ENCODE measurements around the gene SLCO2B1.

Gene SLCO2B1

GRCh38 chr11:75223954-75224643 is 73.2 kb downstream of the SLCO2B1 start:
- no peak for DNase-seq (ENCODE audit: low read depth)

- DNase-seq (ENCODE audit: low read depth) = no peak
These were observed 74.9 kb downstream of the SLCO2B1 start for GRCh38 chr11:75225794-75226193.

GRCh38 chr11:75229466-75229865 is 78.6 kb downstream of the SLCO2B1 start:
- no peak for DNase-seq (ENCODE audit: low read depth)

- no peak for DNase-seq (ENCODE audit: low read depth)
These were observed 79.7 kb downstream of the SLCO2B1 start for GRCh38 chr11:75230621-75231020.

- peak; percentile 18 for DNase-seq (ENCODE audit: low read depth)
These were observed 82.9 kb downstream of the SLCO2B1 start for GRCh38 chr11:75233754-75234172.

- no peak for DNase-seq (ENCODE audit: low read depth)
These were observed 85.2 kb downstream of the SLCO2B1 start for GRCh38 chr11:75236062-75236461.

- DNase-seq (ENCODE audit: low read depth) = no peak
These were observed 86.1 kb downstream of the SLCO2B1 start for GRCh38 chr11:75237050-75237449.

- DNase-seq (ENCODE audit: low read depth) = no peak
These were observed 87.9 kb downstream of the SLCO2B1 start for GRCh38 chr11:75238595-75239440.

- DNase-seq (ENCODE audit: low read depth) = no peak
These were observed 88.8 kb downstream of the SLCO2B1 start for GRCh38 chr11:75239531-75240290.

GRCh38 chr11:75240311-75241035 is 89.6 kb downstream of the SLCO2B1 start, which contains the start of gene TPBGL:
Gene TPBGL, plus strand, starts transcription at chr11:75240774. Its CDS starts 276 bp downstream, at chr11:75241050.
- DNase-seq (ENCODE audit: low read depth) = no peak

- DNase-seq (ENCODE audit: low read depth) = no peak
These were observed 90.4 kb downstream of the SLCO2B1 start for GRCh38 chr11:75241036-75241905.

GRCh38 chr11:75241906-75242644 is 91.2 kb downstream of the SLCO2B1 start:
- DNase-seq (ENCODE audit: low read depth) = no peak

GRCh38 chr11:75242722-75243600 is 92.1 kb downstream of the SLCO2B1 start:
- DNase-seq (ENCODE audit: low read depth) = no peak

GRCh38 chr11:75244052-75244814 is 93.3 kb downstream of the SLCO2B1 start:
- no peak for DNase-seq (ENCODE audit: low read depth)

- DNase-seq (ENCODE audit: low read depth) = no peak
These were observed 94.6 kb downstream of the SLCO2B1 start for GRCh38 chr11:75245356-75246005.

- no peak for DNase-seq (ENCODE audit: low read depth)
These were observed 95.2 kb downstream of the SLCO2B1 start for GRCh38 chr11:75246006-75246670.

GRCh38 chr11:75246671-75247350 is 95.9 kb downstream of the SLCO2B1 start:
- DNase-seq (ENCODE audit: low read depth) = no peak

Data from CMK (cell line).